Measurements from ENCODE around the gene PEPD.

Gene PEPD

DNA sequence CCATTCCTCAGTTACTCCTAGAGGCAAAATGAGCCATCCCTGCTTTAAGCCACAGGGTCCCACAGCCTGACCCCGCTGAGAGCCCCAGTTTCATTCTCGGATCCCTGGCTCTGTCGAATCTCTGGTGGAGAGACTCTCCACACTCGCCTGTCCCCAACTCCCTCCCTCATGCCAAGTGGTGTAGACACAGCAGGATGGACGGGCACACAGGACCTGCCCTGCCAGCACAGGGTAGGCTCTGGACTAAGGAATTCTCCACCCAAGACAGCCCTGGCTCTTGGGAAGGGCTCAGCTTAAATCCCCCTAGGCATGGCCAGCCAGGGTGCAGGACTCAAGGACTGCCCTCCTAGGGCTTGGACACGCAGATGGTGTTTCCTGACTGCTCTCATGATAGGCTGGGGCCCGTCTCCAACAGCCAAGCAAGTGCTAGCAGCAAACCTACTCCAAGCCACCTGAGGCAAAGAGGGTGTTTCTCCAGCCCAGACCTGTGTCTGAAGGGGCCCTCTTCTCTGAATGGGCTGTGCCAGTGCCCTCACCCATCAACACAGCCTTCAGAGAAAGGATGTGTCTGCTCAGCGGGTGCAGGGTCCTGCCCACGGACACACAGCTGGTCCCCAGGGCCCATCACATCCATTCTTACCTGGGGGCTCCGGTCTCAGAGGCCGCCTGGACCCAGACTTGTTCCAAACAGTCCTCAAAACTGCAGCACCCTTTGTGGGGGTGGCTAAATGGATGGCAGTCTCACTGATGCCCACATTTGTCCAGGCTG is 65.3 kb downstream of the PEPD start:
- H3K27ac ChIP-seq (ENCODE audit: low read depth, low read length) = no peak overlapping the region
- H3K27me3 ChIP-seq (ENCODE audit: low read length) = no peaks in the 10 kb centered on the region
- no peaks in the 10 kb centered on the region for H3K36me3 ChIP-seq (ENCODE audit: low read length)
- no peaks in the 10 kb centered on the region for H3K79me2 ChIP-seq (ENCODE audit: insufficient read depth, low read length)
- H3K4me3 ChIP-seq (ENCODE audit: insufficient read depth, low read length, poor library complexity, severe bottlenecking) = no peak overlapping the region
- TF ChIP-seq, protein P1, sequence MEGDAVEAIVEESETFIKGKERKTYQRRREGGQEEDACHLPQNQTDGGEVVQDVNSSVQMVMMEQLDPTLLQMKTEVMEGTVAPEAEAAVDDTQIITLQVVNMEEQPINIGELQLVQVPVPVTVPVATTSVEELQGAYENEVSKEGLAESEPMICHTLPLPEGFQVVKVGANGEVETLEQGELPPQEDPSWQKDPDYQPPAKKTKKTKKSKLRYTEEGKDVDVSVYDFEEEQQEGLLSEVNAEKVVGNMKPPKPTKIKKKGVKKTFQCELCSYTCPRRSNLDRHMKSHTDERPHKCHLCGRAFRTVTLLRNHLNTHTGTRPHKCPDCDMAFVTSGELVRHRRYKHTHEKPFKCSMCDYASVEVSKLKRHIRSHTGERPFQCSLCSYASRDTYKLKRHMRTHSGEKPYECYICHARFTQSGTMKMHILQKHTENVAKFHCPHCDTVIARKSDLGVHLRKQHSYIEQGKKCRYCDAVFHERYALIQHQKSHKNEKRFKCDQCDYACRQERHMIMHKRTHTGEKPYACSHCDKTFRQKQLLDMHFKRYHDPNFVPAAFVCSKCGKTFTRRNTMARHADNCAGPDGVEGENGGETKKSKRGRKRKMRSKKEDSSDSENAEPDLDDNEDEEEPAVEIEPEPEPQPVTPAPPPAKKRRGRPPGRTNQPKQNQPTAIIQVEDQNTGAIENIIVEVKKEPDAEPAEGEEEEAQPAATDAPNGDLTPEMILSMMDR (IDR thresholded peaks at IDR 0.05; ENCODE audit: insufficient read depth, low read length, poor library complexity, severe bottlenecking) = no peak
- no peak for TF ChIP-seq EZH2phosphoT487 (conservative IDR thresholded peaks at IDR 0.05; ENCODE audit: low read length)
- H3K9ac ChIP-seq (ENCODE audit: low read length) = no peak overlapping the region
- H4K20me1 ChIP-seq (ENCODE audit: low read depth, low read length) = no peaks in the 10 kb centered on the region
- no peaks in the 10 kb centered on the region for H3F3A ChIP-seq (ENCODE audit: insufficient read depth)
- no peaks in the 10 kb centered on the region for H3K9me3 ChIP-seq (ENCODE audit: insufficient read depth, low read length)
- H3K9me2 ChIP-seq (replicated peaks; ENCODE audit: insufficient read depth, low read length) = no peaks in the 10 kb centered on the region
- no peak overlapping the region for H3K4me2 ChIP-seq (ENCODE audit: low read depth, low read length, poor library complexity, severe bottlenecking)
- no peak overlapping the region for H2AFZ ChIP-seq (ENCODE audit: low read depth, low read length, severe bottlenecking)

DNA sequence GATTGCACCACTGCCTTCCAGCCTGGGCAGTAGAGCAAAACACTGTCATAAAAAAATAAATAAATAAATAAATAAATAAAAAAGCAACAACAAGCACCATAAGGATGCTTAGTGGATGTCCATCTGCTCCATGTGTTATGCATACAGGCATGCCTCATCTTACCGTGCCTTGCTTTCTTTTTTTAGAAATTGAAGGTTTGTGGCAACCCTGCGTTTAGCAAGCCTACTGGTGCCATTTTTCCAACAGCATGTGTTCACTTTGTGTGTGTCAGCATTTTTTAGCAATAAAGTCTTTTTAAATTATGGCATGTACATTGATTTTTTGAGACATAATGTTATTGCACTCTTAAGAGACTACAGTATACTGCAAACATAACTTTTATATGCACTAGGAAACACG is 68.3 kb downstream of the PEPD start:
- H3K27ac ChIP-seq (ENCODE audit: low read depth, low read length) = no peak overlapping the region
- no peak overlapping the region for H3K4me3 ChIP-seq (ENCODE audit: insufficient read depth, low read length, poor library complexity, severe bottlenecking)
- TF ChIP-seq, protein P1 (IDR thresholded peaks at IDR 0.05; ENCODE audit: insufficient read depth, low read length, poor library complexity, severe bottlenecking) = no peak
- TF ChIP-seq EZH2phosphoT487 (conservative IDR thresholded peaks at IDR 0.05; ENCODE audit: low read length) = no peak

DNA sequence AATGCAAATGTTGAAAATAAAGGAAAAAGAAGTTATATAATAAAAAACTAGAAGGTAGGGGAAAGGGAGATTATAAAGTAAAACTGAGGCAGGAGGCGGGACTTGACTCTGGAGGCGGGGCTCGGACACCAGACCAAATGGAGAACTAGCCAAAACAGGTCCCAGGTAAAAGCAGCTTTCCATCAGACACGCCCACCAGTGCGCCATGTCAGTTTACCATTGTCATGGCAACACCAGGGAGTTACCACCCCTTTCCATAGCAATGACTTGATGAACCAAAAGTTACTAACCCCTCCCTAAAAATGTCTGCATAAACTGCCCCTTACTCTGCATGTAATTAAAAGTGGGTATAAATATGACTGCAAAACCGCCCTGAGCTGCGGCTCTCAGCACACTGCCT is 70.9 kb downstream of the PEPD start:
- no peak overlapping the region for H3K4me3 ChIP-seq (ENCODE audit: insufficient read depth, low read length, poor library complexity, severe bottlenecking)
- no peaks in the 10 kb centered on the region for H3K27me3 ChIP-seq (ENCODE audit: low read length)
- TF ChIP-seq, protein P1 (IDR thresholded peaks at IDR 0.05; ENCODE audit: insufficient read depth, low read length, poor library complexity, severe bottlenecking) = no peak
- no peak for TF ChIP-seq EZH2phosphoT487 (conservative IDR thresholded peaks at IDR 0.05; ENCODE audit: low read length)
- no peak overlapping the region for H3K9ac ChIP-seq (ENCODE audit: low read length)
- no peak overlapping the region for H3K27ac ChIP-seq (ENCODE audit: low read depth, low read length)
- H3F3A ChIP-seq (ENCODE audit: insufficient read depth) = no peaks in the 10 kb centered on the region
- H3K9me3 ChIP-seq (ENCODE audit: insufficient read depth, low read length) = no peaks in the 10 kb centered on the region
- no peaks in the 10 kb centered on the region for H3K36me3 ChIP-seq (ENCODE audit: low read length)
- H3K4me2 ChIP-seq (ENCODE audit: low read depth, low read length, poor library complexity, severe bottlenecking) = no peak overlapping the region
- no peaks in the 10 kb centered on the region for H3K9me2 ChIP-seq (replicated peaks; ENCODE audit: insufficient read depth, low read length)
- no peaks in the 10 kb centered on the region for H3K79me2 ChIP-seq (ENCODE audit: insufficient read depth, low read length)
- H2AFZ ChIP-seq (ENCODE audit: low read depth, low read length, severe bottlenecking) = no peak overlapping the region
- no peaks in the 10 kb centered on the region for H4K20me1 ChIP-seq (ENCODE audit: low read depth, low read length)

More for the DNA sequence above, 68.3 kb downstream of the PEPD start:
- Histone ChIP-seq H2AFZ (ENCODE audit: low read depth, low read length, severe bottlenecking) (no peak overlapping the region), H3K79me2 (ENCODE audit: insufficient read depth, low read length) (no peaks in the 10 kb centered on the region), H3F3A (ENCODE audit: insufficient read depth) (no peaks in the 10 kb centered on the region), H3K36me3 (ENCODE audit: low read length) (no peaks in the 10 kb centered on the region), H3K27me3 (ENCODE audit: low read length) (no peaks in the 10 kb centered on the region), H4K20me1 (ENCODE audit: low read depth, low read length) (no peaks in the 10 kb centered on the region), H3K9ac (ENCODE audit: low read length) (no peak overlapping the region), H3K9me2 (replicated peaks; ENCODE audit: insufficient read depth, low read length) (no peaks in the 10 kb centered on the region), H3K4me2 (ENCODE audit: low read depth, low read length, poor library complexity, severe bottlenecking) (no peak overlapping the region), H3K9me3 (ENCODE audit: insufficient read depth, low read length) (no peaks in the 10 kb centered on the region)
